AG04449 (cell line): Measurements from ENCODE around the gene HIPK2.

Experiments used
- CTCF ChIA-PET: fragments of 350-600 bp; formaldehyde crosslinking; extraction: SDS; loops from one replicate; lab custom pipeline; 2021; ENCODE audit warnings: antibody characterized with exemption; lab: Yijun Ruan, JAX
- POLR2A ChIA-PET: fragments of 400-600, 350-600 bp; formaldehyde crosslinking; extraction: SDS; loops from one replicate; lab custom pipeline; 2020; ENCODE audit warnings: antibody characterized with exemption, inconsistent platforms; lab: Yijun Ruan, JAX
- DNase-seq: peaks from one replicate; pipeline ENCODE4 v3.0.0-alpha.2; 2010; ENCODE audit warnings: low read depth, low spot score
- H3K4me3 ChIP-seq: 2 replicates; pipeline ENCODE4 v1.5.1; 2011; ENCODE audit warnings: low read depth, mild to moderate bottlenecking, control low read depth, low read length
- TF ChIP-seq, protein P1 (sequence below): IDR thresholded peaks from one replicate; pipeline ENCODE4 v1.5.1; 2011; ENCODE audit warnings: mild to moderate bottlenecking, moderate library complexity, low read length, control low read depth, inconsistent platforms; ENCODE audit not compliant: insufficient read depth; ENCODE audit errors: missing control alignments

The HIPK2 gene

DNA sequence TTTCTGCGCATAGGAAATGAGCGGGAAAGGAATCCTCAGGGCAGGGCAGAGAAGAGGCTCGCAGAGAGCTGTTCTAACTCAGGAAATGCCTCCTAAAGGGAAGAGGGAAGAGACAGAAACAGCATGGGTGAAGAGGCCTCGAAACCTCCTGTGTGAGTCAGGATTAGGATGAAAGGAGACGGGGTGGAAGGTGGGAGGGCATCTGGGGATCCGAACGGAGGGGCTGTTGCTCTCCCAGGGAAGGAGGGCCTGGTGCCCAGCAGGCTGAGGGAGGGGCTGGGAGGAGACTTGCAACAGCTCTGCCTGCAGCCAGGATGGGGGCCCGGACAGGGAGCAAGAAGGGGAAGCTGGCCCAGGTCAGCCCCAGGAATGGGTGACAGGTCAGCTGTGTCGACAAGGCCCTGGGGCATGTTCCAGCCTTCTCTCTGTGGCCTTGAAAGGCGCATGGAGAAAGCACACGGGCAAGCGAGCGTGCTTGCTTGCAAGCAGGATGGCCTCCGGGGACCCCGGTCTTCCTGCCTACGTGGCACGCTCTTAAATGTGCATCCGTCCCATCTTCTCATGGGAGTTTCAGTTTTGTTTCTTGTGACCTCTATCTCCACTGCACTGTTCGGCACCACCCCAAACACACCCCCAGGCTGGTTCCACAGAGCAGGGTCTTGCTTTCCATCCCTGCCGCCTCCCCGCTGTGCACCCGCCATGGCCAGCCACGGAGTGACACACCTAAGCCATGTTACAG is 63.5 kb downstream of the HIPK2 start:
- no peak overlapping the region for H3K4me3 ChIP-seq
- ChIA-PET CTCF (interaction anchor here (0.9 kb wide), 1 partner anchor 289 kb away, joined by 3 read pairs; no protein-coding TSS in a partner anchor), POLR2A (no interaction called here)
- TF ChIP-seq, protein P1, sequence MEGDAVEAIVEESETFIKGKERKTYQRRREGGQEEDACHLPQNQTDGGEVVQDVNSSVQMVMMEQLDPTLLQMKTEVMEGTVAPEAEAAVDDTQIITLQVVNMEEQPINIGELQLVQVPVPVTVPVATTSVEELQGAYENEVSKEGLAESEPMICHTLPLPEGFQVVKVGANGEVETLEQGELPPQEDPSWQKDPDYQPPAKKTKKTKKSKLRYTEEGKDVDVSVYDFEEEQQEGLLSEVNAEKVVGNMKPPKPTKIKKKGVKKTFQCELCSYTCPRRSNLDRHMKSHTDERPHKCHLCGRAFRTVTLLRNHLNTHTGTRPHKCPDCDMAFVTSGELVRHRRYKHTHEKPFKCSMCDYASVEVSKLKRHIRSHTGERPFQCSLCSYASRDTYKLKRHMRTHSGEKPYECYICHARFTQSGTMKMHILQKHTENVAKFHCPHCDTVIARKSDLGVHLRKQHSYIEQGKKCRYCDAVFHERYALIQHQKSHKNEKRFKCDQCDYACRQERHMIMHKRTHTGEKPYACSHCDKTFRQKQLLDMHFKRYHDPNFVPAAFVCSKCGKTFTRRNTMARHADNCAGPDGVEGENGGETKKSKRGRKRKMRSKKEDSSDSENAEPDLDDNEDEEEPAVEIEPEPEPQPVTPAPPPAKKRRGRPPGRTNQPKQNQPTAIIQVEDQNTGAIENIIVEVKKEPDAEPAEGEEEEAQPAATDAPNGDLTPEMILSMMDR = no peak
- DNase-seq = no peak

DNA sequence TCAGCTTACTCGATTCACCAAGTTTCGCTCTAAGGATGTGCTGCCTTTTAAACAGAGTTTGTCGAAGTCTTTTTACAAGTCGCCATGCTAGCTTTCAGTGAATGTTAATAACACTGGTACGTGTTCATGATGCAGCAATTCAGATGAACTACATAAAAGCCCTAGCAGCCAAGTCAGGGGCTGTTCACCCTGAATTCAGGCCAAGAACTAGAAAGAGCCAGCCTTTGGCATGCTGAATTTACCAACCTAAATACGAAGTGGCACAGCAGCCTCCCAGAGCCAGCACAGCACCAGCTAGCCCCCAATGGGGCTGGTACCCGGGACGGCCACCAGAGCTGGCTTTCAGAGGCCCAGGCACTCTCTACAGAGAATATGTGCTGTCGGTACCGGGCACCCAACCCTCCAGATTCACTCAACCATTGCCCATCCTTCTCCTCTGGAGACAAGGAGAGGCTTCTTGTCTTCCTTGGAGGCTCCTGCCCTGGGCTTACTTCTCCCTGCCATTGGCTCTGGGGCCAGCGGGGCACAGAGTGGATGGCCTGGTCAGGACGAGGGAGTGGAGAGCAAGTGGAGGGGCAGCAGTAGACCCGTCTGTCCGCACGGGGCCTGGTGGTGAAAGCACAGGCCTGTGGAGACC is 64.2 kb downstream of the HIPK2 start:
- CTCF ChIA-PET = no interaction called here
- no peak for DNase-seq
- POLR2A ChIA-PET = no interaction called here
- TF ChIP-seq, protein P1 = no peak
- H3K4me3 ChIP-seq = no peak overlapping the region

DNA sequence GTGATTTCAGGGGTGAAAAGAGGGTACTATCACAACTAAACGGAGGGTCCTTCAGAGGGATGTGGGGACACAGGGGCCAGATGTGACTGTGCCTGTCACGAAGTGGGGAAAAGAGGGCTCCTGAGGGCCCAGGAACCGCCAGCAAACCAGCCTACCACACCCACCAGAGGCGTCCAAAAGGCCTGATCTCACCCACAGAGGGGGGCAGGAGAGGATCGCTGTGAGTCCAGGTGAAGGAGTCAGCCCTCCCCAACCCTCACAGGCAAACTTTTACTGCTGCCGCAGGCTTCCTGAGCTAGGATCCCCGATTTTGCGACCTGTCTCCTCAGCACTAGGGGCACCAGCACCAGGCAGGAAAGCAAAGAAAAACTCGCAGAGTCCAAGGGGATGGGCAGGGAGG is 64.7 kb downstream of the HIPK2 start:
- POLR2A ChIA-PET = no interaction called here
- CTCF ChIA-PET = no interaction called here
- DNase-seq = no peak
- no peak overlapping the region for H3K4me3 ChIP-seq
- TF ChIP-seq, protein P1 = no peak

DNA sequence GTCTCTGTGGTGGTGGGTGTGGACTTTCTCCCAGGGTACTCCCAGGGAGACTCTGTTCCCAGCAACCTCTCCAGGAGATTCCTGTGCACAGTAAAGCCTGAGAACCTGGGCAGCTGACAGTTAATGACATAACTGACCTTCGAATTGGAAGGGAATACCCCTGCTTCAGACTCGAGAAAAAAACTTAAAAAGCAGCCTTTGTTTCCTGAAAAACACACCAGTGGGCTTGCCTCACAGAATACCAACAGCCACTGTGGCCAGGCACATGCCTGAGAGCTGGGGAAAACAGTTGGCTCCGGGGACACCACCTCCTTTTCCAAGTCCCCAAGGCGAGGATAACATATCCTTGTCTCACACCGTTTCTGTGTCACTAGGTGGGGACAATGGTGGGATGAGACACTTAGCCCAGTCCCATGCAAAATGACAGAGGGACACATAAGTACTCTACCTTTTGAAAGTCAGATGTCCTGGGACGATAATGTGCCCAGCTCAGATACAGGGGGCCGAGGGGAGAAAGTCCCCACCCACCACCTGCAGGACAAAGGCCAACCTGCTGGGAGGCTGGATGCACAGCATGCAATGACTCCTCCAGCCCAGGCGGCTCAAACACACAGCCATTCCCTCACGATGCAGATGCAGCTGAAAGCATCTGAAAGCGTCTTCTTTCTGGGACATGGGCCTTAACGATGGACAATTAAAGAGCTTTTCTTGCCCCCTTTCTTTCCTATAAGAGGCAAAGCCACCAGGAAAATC is 65.6 kb downstream of the HIPK2 start:
- CTCF ChIA-PET = no interaction called here
- TF ChIP-seq, protein P1 = no peak
- no peak for DNase-seq
- POLR2A ChIA-PET = no interaction called here
- no peak overlapping the region for H3K4me3 ChIP-seq

DNA sequence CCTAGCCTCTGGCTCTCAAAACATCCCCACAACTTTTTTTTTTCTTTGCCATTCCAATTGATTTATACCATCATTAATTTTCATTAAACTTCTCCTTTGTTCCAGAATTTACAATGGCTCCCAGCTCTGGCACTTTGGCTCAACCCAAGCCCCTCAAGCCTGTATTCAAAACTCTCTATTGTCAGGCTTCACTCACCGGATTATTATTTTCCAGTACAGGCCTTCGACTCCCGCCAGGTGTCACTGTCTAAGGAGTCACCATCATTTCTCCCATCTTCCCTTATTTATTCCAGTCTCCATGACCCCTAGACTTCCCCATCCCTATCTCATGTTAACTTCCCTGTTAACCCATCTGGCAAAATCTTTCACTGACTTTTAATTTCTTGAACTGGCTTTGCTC is 67.8 kb downstream of the HIPK2 start:
- CTCF ChIA-PET = interaction anchor here (1.2 to 2.1 kb wide), 2 partner anchors 64 to 91 kb away, joined by 5 read pairs; no protein-coding TSS in a partner anchor
- H3K4me3 ChIP-seq = no peak overlapping the region
- POLR2A ChIA-PET = interaction anchor here (1.0 to 1.1 kb wide), 2 partner anchors 10 to 26 kb away, joined by 3 to 4 read pairs; no protein-coding TSS in a partner anchor
- TF ChIP-seq, protein P1 = no peak
- DNase-seq = no peak
